GM11168 (cell line): ENCODE data around the gene VANGL2.

Experiments used
- in situ Hi-C: fragments of 300-500 bp; cut with MboI; formaldehyde crosslinking; loops from one replicate; pipeline ENCODE4 v1.12.0; 2022; ENCODE audit warnings: low sequenced_read_pairs; ENCODE audit not compliant: unreplicated experiment

The VANGL2 gene

GRCh38 chr1:160420881-160421842 is 20.8 kb downstream of the VANGL2 start:
- in situ Hi-C loops, result no loop called here

DNA sequence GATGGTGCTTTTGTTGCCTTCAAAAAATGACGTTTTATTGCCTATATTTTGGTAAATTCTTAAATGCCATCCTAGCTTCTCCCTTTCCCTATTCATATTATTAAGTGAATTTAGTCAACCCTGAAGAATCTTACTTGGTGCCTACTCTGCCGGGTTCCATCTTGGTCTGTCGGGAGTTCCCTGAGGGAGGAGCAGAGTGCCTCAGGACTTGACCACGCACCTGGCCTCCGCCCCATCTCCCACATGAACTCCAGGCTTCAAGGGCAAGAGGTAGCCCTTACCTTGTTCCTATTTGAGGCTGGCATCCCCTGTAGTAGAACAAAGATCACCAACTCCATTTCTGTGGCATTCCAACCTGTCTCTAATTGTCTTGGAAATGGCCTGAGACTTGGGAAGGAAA is 21.5 kb downstream of the VANGL2 start:
- in situ Hi-C loops, result no loop called here

DNA sequence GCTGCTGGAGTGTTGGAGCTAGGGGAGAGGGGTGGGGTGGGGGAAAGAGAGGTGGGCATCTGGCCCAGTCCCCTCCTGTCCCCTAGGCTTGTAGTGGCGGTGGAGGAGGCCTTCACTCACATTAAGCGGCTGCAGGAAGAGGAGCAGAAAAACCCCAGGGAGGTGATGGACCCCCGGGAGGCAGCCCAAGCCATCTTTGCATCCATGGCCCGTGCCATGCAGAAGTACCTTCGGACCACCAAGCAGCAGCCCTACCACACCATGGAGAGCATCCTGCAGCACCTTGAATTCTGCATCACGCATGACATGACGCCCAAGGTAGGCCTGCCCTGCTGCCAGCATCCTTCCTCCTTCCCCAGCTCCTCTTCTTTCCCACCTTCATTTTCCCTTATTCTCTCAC is 23.6 kb downstream of the VANGL2 start:
- in situ Hi-C loops, result no loop called here

- in situ Hi-C loops, result loop anchor here (5.0 kb wide), 1 partner anchor 181 kb away; no protein-coding TSS in a partner anchor
These were observed 25.5 kb downstream of the VANGL2 start for GRCh38 chr1:160425847-160426246.

DNA sequence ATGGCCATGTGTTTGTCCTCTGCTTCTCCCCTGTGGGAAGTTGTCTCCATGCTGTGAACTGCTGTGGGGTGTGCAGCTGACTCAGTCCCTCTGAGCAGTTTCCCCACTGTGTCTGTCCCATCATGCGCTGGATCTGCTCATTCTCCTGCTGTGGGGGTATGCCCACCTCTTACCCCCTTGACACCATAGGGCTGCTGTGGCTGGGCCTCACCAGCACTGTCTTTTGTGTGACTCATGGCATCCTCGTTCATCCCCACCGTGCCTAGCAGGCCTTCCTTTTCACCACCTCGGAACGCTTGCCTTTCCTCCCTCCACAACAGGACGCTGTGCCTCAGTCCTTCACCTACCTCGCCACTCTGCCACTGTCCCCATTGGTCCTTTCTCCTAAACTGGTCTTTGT is 27.3 kb downstream of the VANGL2 start:
- in situ Hi-C loops, result loop anchor here (5.0 kb wide), 1 partner anchor 180 kb away; no protein-coding TSS in a partner anchor

GRCh38 chr1:160428053-160428452 is 27.7 kb downstream of the VANGL2 start:
- in situ Hi-C loops, result loop anchor here (5.0 kb wide), 1 partner anchor 179 kb away; no protein-coding TSS in a partner anchor

- in situ Hi-C loops, result loop anchor here (5.0 kb wide), 1 partner anchor 179 kb away; no protein-coding TSS in a partner anchor
These were observed 28.3 kb downstream of the VANGL2 start for GRCh38 chr1:160428655-160429054.

DNA sequence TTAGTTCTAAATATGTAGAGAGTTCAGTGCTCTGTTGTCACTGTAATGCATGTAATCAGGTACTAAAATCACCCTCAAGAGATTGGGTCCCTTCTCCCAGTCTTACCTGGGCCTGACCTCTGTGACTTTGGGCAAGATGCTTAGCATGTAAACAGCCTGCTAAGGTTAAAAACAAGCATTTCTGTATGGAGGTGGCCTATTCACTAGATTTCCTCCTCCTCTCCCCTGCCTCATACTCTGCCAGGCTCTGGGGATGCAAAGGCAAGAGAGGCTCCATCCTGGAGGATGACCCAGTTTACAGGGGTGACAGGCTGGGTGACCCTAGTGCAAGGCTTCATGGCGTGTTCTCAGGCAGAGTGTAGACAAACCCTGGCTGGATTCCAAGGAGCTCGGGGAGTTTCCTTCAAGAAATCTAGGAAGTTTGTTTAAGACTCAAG is 28.8 kb downstream of the VANGL2 start:
- in situ Hi-C loops, result loop anchor here (5.0 kb wide), 1 partner anchor 178 kb away; no protein-coding TSS in a partner anchor

DNA sequence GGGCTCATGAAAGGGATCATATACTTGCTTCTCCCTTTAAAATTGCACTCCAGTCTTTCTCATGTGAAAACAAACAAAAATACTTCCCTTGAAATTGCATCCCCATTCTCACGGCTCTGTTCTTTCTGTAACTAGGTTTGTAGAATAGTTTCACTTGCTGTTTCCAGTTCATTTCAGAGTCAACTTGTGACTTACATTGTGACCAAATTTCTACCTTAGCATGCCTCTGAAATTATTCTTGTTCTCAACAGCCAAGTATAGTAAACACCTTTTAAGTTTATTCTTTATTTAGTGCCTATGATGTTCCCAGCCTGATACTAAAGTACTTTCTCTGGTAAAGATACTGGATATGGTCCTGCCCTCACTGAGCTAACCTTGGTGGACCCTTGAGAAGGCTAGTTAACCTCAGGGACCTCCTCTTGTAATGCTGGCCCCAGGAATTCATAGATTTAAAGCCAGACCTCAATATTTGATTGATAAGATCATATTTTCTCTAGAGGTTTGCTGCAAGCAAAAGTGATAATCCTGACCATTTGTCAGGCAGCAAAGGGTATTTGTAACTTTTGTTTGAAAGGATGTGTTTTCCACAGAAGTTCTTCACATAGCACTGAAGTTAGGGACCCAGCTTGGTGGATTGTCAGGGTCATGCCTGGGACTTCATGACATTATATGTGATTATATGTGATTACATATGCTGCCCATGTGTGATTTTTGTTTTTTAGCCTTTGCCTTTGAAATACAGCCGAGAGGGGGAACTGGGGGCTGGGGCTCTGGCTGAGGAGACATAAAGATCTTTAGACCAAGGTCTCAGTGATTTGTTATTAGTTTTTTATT is 29.6 kb downstream of the VANGL2 start:
- in situ Hi-C loops, result loop anchor here (5.0 kb wide), 1 partner anchor 177 kb away; no protein-coding TSS in a partner anchor

GRCh38 chr1:160431006-160431405 is 30.6 kb downstream of the VANGL2 start:
- in situ Hi-C loops, result no loop called here

GRCh38 chr1:160431571-160431970 is 31.2 kb downstream of the VANGL2 start:
- in situ Hi-C loops, result no loop called here

DNA sequence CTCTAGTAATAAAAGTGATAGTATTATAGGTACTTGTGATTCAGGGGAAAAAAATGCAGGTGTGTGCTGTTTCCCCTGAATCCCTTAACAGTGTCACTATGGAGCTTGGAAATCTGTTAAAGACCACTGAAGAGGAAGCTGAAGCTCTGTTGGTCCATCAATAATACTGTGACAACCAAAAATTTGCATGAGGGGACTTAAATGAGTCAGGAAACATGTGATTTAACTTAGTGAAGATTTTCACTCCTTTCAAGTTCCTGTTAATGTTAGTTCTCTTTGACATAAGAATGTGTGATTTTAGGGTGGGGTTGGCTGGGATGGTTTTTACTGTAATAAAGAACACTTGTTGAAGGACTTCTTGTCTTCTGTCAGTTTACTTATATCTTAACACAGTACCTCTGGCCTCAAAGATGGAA is 32.0 kb downstream of the VANGL2 start:
- in situ Hi-C loops, result no loop called here

DNA sequence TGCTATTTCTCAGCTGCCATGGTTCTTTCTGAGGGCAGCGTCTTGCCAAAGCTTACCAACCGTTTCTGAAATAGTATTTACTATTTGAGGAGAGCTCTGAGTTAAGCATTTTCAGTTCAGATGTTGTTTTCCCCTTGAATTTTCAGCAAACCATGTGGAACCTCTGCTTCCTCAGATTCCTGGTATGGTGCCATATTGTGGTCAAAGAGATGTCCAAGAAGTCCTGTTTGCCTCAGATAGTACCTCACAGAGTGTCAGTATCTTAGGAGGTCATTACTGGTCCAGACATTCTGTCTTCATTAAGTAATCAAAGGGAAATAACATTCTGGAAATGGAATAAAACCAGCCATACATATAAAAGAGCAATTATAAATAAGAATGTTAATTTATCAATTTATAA is 36.6 kb downstream of the VANGL2 start:
- in situ Hi-C loops, result no loop called here

DNA sequence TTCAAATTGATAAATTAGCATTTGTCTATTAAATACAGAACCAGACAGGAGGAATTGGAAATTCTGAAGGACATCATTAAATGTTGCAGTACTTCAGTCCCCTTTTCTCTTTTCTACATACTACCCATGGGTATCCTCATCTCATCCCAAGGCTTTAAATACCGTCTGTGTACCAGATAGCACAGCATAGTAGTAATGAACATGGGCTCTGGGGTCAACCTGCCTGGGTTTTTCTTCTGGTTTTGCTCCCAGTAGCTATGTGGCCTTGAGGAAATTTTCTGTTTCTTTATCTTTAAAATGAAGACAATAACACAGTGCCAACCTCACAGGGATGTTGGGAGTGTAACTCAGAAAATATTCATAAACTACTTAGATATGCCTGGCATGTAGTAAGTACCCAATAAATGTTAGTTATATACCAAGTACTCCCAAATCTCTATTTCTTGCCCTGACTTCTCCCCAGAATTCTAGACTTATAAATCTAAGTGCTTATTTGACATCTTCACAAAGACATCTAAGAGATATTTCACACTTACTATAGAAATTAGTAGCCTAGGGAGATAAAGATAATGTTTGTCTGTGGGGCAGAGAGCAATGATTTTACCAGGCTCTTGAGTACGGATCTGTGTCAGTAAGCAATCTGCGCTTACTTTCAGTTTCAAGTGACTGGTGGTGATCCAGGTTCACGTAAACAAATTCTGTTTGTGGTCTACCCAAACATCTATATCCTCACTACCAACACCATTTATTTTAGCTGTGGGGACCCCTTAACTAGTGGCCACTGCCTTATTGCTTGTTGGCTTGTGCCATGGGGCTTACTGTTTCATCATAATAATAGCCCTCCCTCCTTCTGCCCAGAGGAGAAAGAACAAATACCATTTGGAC is 37.3 kb downstream of the VANGL2 start:
- in situ Hi-C loops, result no loop called here

- in situ Hi-C loops, result no loop called here
These were observed 38.1 kb downstream of the VANGL2 start for GRCh38 chr1:160438317-160438918.

DNA sequence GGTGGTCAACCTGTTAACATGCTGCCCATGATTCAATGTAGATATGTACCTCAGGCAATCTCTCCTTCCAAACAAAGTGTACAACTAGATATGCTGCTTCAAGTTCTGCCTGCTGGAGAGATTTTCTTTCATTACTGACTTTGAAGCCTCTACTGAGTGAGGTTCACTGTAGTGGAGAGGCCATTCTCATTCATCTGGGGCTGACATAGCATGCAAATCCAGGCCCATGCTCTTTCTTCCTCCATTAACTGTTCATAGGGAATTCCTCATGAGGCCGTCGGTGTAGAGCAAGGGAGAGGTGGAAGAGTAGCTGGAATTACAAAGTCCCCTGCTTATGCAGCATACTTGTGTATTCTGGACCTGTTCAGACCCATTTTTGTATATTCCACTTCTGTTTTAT is 38.6 kb downstream of the VANGL2 start:
- in situ Hi-C loops, result no loop called here

GRCh38 chr1:160439718-160440117 is 39.4 kb downstream of the VANGL2 start:
- in situ Hi-C loops, result no loop called here

DNA sequence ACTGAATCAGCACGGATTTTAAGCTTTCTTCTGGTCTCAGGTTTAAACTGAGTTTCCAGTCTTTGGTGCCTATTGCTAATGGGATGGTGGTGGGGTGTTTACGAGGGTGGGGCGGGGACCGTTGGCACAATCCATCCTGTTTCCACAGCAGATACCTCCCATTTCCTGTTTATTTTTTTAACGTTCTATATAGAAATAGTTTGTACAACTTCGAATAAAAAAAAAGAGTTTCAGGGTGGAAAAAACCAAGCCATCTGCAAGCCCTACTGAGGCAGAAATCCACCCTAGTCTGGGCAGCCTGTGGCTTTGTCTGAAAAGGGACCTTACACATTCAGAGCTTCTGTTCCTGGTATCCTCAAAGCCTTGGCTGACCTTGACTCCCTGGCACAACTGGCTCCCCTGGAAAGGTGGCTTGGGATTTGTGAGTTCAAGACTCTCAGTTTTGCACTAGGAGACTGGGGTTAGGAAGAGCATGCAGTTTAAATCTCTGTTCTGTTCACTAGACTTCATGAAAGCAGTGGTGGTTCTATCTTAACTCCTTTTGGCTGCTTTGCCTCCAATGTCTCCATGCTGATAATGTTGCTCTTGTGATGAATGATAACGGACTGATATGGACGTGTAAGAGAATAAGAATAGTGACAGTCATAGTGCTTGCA is 46.7 kb downstream of the VANGL2 start:
- in situ Hi-C loops, result no loop called here

- in situ Hi-C loops, result no loop called here
These were observed 49.1 kb downstream of the VANGL2 start for GRCh38 chr1:160449494-160449893.
